GM21360 (cell line): Measurements from ENCODE around the gene ZNF462.

Experiments used
- ATAC-seq: cut with Tn5 transposase; IDR thresholded peaks from one replicate; pipeline ENCODE4 v1.9.1; 2021; ENCODE audit warnings: mild to moderate bottlenecking, moderate library complexity; ENCODE audit not compliant: unreplicated experiment

The ZNF462 gene

GRCh38 chr9:106992186-106992585, 129.2 kb downstream of the ZNF462 start:
- no peak for ATAC-seq

GRCh38 chr9:106993603-106994002, 130.6 kb downstream of the ZNF462 start:
- ATAC-seq: no peak

DNA sequence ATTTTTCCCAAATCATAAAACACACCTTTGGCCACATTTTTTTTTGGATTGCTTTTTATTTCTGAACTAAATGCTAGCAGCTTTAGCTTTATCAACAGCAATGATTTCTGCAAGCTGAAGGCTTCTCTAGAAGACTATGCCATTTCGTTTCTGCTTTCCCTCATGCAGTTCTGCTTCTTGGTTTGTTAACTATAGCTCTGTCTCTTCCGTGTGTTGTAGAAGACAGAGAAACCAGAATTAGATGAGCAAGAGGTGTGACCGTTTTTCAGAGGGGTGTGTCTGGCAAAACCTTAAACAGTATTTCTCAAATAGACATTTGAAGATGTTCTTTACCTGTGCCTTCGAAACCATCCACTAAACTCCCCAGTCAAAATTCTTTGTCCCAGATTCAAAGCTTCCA, 131.5 kb downstream of the ZNF462 start:
- ATAC-seq: no peak

DNA sequence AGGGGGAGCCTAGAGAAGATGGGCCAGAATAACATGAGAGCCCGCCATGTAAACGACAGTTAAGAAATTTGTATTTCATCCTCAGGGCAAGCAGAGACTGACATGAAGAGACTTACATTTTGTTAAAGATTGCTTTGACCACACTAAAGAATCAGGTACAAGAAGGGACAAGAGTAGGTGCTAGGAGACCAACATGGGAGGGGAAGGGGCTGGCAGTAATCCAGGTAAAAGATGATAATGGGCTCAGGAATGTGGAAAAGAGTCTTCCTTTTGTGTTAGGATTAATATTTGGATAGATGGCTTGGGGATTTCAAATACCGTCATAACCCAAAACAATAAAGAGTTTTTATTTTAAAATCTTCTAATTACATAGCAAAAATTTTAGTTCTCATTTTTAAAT, 137.3 kb downstream of the ZNF462 start:
- no peak for ATAC-seq

GRCh38 chr9:107005201-107005600, 142.2 kb downstream of the ZNF462 start:
- ATAC-seq: no peak

DNA sequence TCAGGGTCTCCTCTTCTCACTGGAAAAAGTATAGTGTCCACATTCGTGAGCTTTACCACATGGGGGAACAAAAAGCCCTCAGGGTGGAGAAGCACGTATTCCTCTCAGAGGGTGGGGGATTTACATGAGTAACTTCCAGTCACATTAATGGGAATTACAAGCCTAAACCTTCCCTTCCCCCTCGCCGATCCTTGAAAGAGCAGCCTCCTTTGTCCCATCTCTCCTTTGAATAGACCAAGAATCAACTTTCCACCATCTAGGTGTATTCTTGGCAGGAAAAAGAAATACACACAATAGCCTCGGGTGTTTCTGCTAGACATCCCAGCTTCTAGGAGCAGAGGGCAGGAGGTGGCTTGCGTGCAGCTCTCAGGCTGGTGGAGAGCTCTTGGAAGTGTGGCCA, 144.4 kb downstream of the ZNF462 start:
- no peak for ATAC-seq

GRCh38 chr9:107008011-107008410, 145.0 kb downstream of the ZNF462 start:
- ATAC-seq: no peak

DNA sequence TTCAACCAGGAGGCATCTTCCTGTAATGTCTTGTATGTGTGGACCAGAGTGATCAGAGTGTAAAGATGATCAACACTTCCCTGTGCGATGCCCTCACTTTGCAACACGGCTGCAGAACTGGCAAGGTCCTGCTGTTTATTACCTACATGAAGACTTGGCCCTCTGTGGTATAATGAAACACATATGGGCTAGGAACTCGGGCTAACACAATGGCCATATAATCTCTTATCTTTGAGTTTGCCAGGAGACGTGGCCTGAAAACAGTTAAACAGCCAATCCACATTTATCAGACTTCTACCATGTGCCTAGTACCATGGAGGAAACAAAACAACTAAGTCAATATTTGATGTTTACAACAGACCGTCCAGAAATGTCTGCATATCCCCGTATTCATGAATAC, 145.5 kb downstream of the ZNF462 start:
- ATAC-seq: no peak

GRCh38 chr9:107016383-107016782, 153.4 kb downstream of the ZNF462 start:
- no peak for ATAC-seq

DNA sequence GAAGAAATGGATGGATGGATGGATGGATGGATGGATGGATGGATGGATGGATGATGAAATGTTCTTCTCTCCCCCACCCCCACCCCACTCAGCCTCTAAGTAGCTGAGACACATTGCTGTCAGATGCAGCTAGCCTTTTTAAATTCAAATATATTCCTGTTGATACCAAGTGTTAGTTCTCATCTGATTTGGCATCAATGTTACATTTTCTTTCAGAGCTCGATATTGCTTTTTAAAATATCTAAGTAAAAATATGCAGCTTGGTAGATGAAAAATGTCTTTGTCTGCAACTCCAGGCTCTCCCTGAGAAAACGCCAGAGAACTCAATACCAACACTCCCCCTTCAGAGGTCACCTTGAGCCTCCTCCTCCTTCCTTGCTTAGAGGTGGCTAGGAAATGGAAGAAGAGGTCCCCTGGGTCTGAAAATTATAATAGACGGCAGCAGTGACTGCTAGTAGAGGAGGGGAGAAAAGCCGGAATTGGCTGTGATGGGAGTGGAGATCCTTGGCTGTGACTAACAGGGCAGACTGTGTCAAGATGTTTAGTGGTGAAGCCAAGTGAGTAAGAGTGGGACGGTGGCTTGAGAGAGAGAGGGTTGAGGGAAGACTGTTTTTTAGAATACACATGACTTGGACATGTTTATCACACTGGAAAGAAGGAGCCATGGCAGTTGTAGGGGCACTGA, 156.0 kb downstream of the ZNF462 start:
- no peak for ATAC-seq

- ATAC-seq: no peak
These were observed 157.1 kb downstream of the ZNF462 start for GRCh38 chr9:107020040-107020530.

GRCh38 chr9:107024193-107024592, 161.2 kb downstream of the ZNF462 start:
- ATAC-seq: peak; percentile 53

DNA sequence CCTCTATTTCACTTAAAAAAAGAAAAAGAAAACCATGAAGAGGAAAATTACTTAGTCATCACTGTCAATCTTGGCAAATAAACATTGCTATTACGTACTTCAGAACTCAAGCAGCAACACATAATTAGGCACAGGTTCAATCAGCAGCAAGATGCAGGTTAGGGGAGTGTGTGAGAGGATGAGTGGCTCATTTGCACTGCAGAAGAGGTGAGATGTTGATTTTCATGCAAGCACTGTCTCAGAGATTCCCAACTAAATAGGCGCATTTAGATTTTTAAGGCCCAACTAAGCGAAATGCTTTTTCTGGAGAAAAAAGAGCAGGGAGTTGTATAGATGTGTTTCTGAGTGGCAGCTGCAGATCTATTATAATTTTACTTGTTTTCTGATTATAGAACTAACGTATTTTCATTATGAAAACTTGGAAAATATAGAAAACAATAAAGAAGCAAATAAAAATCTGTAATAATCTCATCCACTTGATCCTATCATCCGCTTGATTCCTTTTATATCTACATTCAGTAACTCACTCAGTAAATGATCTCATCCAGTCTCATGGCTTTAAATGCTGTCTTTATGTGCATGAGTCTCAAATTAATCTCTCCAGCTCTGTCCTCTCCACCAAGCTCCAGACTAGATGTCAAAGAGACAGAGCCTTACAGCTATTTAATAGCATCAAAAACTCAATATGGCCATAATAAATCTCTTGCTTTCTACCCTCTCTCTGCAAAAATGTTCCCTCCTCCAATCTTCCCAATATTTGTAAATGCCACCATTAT, 162.5 kb downstream of the ZNF462 start:
- no peak for ATAC-seq

DNA sequence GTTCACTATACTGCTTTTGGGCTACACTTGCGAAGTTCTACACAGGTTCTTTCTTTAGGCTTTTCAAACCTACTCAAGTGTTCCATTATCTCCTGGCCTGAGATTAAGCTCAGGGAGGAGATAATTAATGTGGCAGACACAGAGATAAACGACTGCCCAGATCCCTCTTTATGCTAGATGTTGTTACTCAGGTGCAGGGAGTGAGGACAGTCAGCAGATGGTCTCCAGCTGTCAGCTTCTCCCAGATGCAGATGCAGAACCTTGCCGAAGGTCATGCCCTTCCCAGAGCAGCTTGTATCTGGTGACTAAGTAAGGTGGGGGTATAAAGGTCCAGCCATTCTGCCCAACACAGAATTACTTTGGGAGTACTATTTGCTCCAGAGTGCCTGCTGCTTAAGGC, 166.2 kb downstream of the ZNF462 start:
- no peak for ATAC-seq

GRCh38 chr9:107033966-107034365, 171.0 kb downstream of the ZNF462 start:
- no peak for ATAC-seq

DNA sequence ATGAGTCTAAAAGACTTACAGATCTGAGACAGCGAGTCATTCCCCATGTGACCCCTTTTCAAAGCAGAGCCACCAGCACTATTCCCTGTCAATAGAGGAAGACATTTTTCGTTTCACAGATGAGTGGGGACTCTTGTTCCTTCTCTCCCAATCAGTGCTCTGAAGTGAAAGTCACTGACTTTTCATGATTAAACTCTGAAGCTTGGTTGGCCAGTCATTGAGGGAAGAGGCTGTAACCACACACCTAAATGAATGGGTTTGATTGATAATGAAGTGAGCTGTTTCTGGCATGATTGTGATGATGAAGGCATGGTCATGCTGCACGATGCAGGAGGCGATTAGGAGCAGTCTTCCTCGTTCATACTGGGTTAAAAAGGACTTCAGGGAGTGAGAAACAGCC, 171.9 kb downstream of the ZNF462 start:
- no peak for ATAC-seq

GRCh38 chr9:107036367-107036766, 173.4 kb downstream of the ZNF462 start:
- ATAC-seq: no peak

DNA sequence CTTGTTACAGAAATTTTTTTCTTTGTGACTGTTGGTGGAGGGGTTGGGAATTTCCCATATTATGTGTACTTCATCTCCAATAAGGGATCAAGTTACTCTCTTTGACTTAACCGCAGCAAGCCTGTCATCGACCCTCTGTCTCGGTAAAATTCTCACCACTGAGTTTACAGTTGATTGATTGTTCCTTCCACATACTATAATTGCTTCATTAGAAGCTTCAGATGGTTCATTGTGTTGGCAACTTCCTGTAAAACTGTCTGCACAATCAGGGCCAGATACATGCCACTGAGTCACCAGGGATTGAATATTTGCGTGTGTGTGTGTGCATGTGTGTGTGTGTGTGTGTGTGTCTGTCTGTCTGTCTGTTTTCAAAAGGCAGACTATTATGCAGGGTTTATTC, 176.6 kb downstream of the ZNF462 start:
- ATAC-seq: no peak

GRCh38 chr9:107042606-107043005, 179.6 kb downstream of the ZNF462 start:
- no peak for ATAC-seq

DNA sequence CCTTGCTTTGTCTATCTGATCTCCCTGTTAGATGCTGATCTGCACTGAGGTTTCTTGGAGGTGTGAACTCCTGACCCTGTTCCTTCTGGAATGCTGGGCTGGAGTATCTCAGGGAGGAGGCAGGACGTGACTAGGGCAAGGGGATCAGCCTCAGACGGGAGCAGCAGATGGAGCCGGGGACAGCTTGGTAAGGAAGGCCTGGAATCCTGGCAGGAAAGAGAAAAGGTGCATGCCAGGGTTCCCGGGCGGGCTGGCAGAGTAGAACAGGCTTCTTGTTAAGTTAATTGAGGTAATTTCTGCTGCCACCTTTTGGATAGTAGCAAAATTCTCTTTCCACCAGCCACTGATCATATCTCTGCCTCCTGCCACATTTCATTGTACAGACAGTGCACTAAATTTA, 180.9 kb downstream of the ZNF462 start:
- no peak for ATAC-seq

- ATAC-seq: no peak
These were observed 181.9 kb downstream of the ZNF462 start for GRCh38 chr9:107044872-107045271.

DNA sequence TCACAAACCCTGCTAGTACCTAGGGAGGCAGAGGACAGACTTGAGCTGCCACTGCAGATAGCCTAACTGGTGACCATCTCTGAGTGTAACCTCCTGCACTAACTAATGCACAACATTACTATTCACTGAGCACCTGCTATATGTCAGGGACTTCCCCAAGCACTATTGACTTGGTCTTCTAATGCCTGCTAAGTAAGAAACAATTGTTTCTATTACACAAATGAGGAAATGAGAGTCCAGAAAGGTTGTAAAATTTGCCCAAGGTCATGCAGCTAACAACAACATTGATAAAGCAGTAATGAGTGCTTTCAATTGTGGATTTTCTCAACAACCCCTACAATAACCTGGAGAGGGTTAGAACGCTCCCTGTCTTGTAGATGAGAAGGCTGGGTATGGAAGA, 183.7 kb downstream of the ZNF462 start:
- peak; percentile 89 for ATAC-seq
